GM23338 (cell line): ENCODE results near the gene TENT4A.

ENCODE experiments used
- CTCF ChIP-seq, 2 experiments: fragments of 200-600 bp in 1 of 2; sonication (generic) in 1 of 2; conservative IDR thresholded peaks; 2 replicates each; pipeline versions ENCODE4 v1.5.1 to v1.6.1; 2016 to 2017; ENCODE audit warnings: antibody characterized with exemption in 2 of 2, low read depth in 2 of 2, mild to moderate bottlenecking in 2 of 2, moderate library complexity in 1 of 2
- EZH2phosphoT487 ChIP-seq: fragments of 200-600 bp; sonication (generic); IDR thresholded peaks from one replicate; pipeline ENCODE4 v1.8.1; 2018; ENCODE audit warnings: antibody characterized with exemption; ENCODE audit not compliant: unreplicated experiment
- REST ChIP-seq: IDR thresholded peaks from one replicate; pipeline ENCODE4 v1.6.1; 2018; ENCODE audit warnings: antibody characterized with exemption; ENCODE audit not compliant: unreplicated experiment

GRCh38 chr5:6678385-6678784 is 34.8 kb upstream of the TENT4A start:
- TF ChIP-seq REST (no peak), EZH2phosphoT487 (no peak), CTCF (conservative IDR thresholded peaks at IDR 0.05; ENCODE audit: low read depth in 2 of 2) (no peak)
